ENCODE results near the gene KCNQ2. TPM values are rescaled to one million over a fixed set of nuclear protein-coding genes. Genes with fewer than 3 reads are reported as not detected.
A peak's percentile ranks its signal among the peaks of the same experiment; 100 is the strongest.

The KCNQ2 gene
- total RNA-seq, 1 donor from 2014 or later, result not detected

DNA sequence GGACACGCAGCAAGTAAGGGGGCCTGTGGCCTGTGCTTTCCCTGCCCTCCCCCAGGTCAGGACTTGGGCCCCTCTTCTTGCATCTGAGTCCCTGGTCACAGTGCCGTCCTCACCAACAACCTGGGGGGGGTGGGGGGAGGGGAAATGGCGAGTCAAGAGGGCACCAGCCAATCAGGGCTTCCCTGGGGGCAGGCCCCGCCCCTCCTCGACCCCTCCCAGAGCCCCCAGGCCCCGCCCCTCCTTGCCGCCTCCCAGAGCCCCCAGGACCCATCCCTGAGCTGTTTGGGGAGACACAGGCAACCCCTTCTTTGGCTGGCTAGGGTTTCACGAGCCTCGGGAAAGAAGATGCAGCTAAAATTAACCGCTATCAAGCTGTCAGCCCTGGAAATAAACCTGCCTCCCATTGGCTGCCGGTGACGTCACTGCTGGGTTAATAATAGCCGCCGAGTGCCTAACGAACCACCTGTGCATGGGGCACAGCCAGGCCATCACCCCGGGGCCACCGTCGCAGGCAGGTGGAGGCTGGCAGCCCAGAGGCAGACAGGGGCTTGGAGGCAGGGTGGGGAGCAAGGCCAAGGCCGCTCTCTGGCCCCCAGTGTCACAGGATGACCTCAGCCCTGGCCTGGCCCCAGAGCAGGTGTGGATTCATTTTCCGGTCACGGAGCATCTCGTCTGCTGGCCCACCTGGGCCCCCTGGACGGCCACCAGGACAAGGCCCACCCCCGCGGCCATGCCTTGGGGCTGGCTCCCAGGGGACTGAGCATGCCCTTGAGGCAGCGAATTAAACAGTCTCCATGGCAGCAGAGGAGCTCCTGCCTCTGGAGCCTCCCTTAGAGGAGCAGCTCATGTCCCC is 29.6 kb upstream of the KCNQ2 start:
- DNase-seq (ENCODE audit: low read depth in 2 of 2), result peak in 1 of 2 donors; percentile 20

DNA sequence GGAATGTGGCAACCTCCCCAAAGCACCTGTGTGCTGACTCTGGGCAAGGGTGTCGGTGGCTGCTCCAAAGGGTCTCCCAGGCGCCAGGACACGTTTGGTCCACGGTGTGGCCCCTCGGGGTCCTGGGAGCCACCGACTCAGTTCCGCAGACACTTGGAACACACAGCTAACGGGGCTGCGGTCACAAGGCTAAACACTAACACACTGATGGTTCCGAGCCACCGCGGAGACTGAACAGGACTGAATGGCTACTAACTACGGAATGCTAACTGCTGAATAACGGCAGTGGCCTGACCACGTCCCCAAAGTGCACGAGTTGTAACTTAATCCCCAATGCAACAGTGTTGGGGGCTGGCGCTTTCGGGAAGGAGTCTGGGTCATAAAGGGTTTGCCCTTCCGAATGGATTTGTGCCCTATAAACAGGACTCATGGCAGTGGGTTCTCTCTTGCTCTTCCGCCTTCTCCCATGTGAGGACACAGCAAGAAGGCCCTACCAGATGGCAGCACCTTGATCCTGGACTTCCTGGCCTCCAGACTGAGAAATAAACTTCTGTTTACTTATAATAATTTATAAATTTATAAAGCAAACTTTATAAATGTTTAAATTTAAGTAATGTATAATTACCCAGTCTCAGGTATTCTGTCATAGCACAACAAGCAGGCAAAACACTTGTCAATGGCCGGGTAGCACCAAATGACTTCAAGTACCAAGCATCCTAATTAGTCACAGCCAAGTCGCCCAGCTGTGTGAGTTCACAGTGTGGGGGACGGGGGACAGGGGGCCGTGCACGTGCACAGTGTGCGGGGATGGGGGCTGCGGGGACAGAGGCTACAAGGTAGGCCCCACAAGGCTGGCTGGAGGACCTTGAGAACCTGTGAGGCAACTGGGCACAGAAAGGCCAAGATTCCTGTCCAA is 28.7 kb upstream of the KCNQ2 start:
- DNase-seq (ENCODE audit: low read depth in 2 of 2), result no peak

DNA sequence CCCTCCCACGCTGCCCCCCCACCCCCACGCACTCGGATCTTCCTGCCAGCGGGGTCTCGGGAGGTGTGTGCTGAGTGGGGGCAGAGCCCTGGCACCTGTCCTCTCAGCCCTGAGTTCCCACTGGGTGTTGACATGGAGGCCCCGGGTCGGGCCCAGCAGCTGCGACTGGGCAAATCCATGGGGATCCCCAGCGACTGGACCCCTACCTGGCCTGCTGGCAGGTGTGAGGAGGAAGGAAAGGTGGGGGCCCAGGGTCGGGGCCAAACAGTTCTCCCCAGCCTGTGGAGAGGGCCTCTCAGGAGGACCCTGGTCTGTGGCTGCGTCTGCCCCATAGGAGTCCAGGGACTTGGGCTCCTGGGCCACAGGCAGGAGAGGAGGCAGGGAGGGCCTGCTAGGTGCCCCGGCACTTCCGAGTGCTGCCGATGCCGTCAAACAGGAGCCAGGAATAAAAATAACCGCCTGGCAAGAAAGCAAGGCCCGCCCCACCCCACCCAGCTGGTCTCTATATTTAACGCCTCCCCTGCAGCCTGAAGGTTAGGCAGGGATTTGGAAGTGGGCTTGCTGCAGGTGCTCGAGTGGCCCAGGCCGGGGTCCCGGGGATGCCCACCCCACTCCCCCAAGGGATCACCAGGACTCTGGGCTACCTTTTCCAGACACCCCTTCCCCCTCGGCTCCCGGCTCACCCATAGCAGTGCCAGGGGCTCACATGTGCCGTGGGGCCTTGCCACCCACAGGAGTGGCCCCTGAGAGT is 27.9 kb upstream of the KCNQ2 start:
- no peak for DNase-seq (ENCODE audit: low read depth in 2 of 2)

GRCh38 chr20:63499338-63499969 is 27.0 kb upstream of the KCNQ2 start:
- no peak for DNase-seq (ENCODE audit: low read depth in 2 of 2)

DNA sequence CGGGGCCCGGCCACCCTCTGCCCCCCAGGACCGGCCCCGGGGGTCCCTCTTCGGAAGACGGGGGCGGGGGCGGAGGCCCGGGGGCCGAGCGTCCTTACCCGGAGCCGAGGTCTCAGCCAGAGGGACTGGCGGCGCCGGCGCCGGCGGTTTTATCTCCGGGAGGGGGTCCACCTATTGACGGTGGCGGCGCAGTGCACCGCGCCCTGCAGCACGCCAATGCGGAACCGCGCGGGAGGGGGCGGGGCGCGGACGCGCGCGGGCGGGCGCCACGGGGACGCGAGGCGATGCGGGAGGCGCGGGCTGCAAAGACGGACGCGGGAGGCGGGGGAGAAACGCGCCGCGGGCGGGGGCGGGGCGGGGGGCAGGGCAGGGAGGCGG is 26.5 kb upstream of the KCNQ2 start, which contains the start of gene EEF1A2:
Gene EEF1A2 (minus strand): TSS at position 124 of the 378 bp plus-strand sequence. CDS start 1,320 bp downstream, outside the sequence.
- peak in 1 of 2 donors; percentile 30 for DNase-seq (ENCODE audit: low read depth in 2 of 2)

DNA sequence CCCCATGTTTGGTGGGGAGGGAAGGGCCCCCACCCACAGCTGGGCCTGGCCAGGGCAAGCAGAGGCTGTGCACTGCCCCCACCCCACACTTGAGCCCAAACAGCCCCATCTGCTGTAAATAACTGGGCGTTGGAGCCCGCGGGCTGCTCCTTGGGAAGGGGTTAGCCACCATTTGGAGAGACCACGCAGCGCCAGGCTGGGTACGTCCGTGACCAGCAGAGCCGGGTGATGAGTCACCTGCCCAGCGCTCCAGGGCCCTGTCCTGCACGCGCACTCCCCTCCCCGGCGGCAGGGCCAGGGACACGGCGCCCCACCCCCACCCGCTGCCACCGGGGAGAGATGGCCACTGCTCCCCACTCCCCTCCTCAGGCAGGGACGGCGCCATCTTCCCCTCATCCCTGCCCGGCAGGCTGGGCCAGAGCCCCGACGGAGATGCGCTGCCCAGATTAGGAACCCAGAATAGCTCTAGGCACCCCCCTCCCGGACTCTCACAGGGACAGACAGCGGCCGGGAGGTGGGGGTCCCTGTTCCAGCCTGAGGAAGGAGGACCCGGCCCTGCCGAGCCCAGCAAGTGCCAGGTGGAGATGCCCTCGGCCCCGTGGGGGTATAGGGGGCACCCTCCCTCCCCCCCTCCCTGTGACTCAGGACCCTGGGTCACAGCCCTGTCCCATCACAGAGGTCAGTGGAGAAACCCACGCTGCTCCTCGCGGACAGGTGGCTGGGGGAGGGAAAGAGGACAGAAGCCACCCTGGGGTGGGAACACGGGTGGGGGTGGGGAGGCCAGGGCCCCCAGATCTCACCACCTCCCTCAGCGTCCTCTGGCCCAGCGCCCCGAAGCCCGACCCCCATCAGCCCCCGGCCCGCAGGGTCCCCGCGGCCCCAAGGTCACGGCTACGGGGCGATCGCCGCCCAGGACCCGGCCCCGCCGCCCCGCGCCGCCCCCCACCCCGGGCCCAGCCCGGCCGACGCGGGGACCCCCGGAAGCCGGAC is 25.8 kb upstream of the KCNQ2 start:
- peak in 1 of 2 donors; percentile 48 for DNase-seq (ENCODE audit: low read depth in 2 of 2)

- no peak for DNase-seq (ENCODE audit: low read depth in 2 of 2)
Observed at GRCh38 chr20:63497138-63497945, 24.9 kb upstream of the KCNQ2 start.

GRCh38 chr20:63496596-63497120 is 24.2 kb upstream of the KCNQ2 start:
- DNase-seq (ENCODE audit: low read depth in 2 of 2), result no peak

- peak in 1 of 2 donors; percentile 52 for DNase-seq (ENCODE audit: low read depth in 2 of 2)
Observed at GRCh38 chr20:63495741-63496595, 23.5 kb upstream of the KCNQ2 start.

GRCh38 chr20:63495167-63495720 is 22.8 kb upstream of the KCNQ2 start:
- no peak for DNase-seq (ENCODE audit: low read depth in 2 of 2)

DNA sequence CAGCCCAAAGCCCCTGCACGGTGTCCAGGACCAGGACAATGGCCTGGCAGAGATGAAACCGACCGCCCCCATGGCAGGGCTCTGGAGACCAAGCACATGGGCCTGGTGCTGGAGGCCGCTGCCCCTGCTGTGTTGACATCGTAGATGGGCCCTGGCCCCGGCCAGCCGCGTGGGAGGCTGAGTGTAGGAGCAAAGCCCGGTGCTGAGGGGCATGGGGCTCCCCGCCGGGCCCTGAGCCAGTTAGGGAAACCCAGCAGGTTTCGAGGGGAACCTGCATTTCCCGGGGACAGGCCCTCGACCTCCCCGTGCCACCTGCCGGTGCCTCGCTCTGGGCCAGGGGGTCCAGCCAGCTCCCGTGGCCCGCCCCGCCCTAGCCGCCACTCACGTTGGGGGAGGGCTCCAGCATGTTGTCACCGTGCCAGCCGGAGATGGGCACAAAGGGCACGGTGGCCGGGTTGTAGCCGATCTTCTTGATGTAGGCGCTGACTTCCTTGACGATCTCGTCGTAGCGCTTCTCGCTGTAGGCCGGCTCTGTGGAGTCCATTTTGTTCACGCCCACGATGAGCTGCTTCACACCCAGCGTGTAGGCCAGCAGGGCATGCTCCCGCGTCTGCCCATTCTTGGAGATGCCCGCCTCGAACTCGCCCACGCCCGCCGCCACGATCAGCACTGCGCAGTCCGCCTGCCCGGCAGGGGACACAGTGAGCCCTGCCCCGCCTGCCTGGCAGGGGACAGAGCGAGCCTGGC is 22.1 kb upstream of the KCNQ2 start:
- no peak for DNase-seq (ENCODE audit: low read depth in 2 of 2)

GRCh38 chr20:63494084-63494419 is 21.6 kb upstream of the KCNQ2 start:
- no peak for DNase-seq (ENCODE audit: low read depth in 2 of 2)

DNA sequence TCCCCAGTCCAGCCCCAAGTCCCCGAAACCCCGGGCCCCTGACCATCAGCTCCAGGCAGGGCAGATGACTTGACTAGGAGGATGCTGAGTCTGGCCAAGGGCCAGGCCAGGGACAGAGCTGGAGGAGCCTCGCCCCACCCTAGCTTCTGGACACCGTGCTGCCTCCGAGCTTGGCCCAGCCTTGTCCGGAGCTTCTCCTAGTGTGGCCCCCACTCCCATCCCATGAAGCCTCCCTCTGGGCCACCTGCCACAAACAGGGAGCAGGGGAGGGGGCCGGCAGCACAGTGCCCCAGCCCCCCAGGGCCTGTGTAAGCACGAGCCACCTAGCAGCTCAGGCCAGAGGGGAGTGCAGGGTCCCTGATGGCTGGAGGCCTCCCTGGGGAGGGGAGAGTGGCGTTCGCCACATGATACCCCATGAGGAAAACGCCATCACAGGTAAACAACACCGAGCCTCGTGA is 21.1 kb upstream of the KCNQ2 start:
- no peak for DNase-seq (ENCODE audit: low read depth in 2 of 2)

- no peak for DNase-seq (ENCODE audit: low read depth in 2 of 2)
Observed at GRCh38 chr20:63492982-63493381, 20.5 kb upstream of the KCNQ2 start.

DNA sequence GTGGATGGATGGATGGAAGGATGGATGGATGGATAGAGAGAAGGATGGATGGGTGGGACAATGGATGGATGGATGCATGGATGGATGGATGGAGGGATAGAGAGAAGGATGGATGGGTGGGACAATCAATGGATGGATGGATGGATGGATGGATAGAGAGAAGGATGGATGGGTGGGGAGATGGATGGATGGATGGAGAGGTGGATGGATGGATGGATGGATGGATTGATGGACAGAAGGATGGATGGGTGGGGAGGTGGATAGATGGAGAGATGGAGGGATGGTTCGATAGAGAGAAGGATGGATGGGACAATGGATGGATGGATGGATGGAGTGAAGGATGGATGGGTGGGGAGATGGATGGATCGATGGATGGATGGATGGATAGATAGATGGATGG is 20.1 kb upstream of the KCNQ2 start:
- no peak for DNase-seq (ENCODE audit: low read depth in 2 of 2)

- no peak for DNase-seq (ENCODE audit: low read depth in 2 of 2)
Observed at GRCh38 chr20:63491635-63492230, 19.3 kb upstream of the KCNQ2 start.
